Measurements from ENCODE around the gene PHC2. TPM values are rescaled to one million over a fixed set of nuclear protein-coding genes. Genes with fewer than 3 reads are reported as not detected.

PHC2 gene
- total RNA-seq, 2 donors from 2014 or later = 60.6 to 74.8 TPM

- H3K4me3 ChIP-seq = no peak overlapping the region
- no peak overlapping the region for H3K9ac ChIP-seq (ENCODE audit: low read depth in 2 of 2, low read length in 2 of 2)
- H3K27ac ChIP-seq = no peak overlapping the region
- no peaks in the 10 kb centered on the region for H3K4me1 ChIP-seq
- no peaks in the 10 kb centered on the region for H3K9me3 ChIP-seq
- peaks cover 6% of the 10 kb centered on the region for H3K27me3 ChIP-seq
- DNase-seq = no peak
- no peak for TF ChIP-seq CTCF (IDR thresholded peaks at IDR 0.05)
- intact Hi-C loops (cut with DNase I) = no loop called here
- H3K36me3 ChIP-seq = no peaks in the 10 kb centered on the region
Measured at GRCh38 chr1:33305016-33305415, 125.9 kb downstream of the PHC2 start.

GRCh38 chr1:33302325-33302724 is 128.6 kb downstream of the PHC2 start:
- Histone ChIP-seq H3K9ac (ENCODE audit: low read depth in 2 of 2, low read length in 2 of 2) (no peak overlapping the region), H3K36me3 (no peaks in the 10 kb centered on the region), H3K27ac (no peak overlapping the region), H3K9me3 (no peaks in the 10 kb centered on the region), H3K4me1 (no peaks in the 10 kb centered on the region), H3K27me3 (peaks cover 6% of the 10 kb centered on the region), H3K4me3 (no peak overlapping the region)
- DNase-seq = no peak
- intact Hi-C loops (cut with DNase I) = no loop called here
- no peak for TF ChIP-seq CTCF (IDR thresholded peaks at IDR 0.05)

GRCh38 chr1:33301273-33301984 is 129.5 kb downstream of the PHC2 start:
- DNase-seq = no peak
- Histone ChIP-seq H3K36me3 (no peaks in the 10 kb centered on the region), H3K4me1 (no peaks in the 10 kb centered on the region), H3K27ac (no peak overlapping the region), H3K27me3 (no peaks in the 10 kb centered on the region), H3K4me3 (no peak overlapping the region), H3K9me3 (no peaks in the 10 kb centered on the region), H3K9ac (ENCODE audit: low read depth in 2 of 2, low read length in 2 of 2) (no peak overlapping the region)
- intact Hi-C loops (cut with DNase I) = no loop called here
- TF ChIP-seq CTCF (IDR thresholded peaks at IDR 0.05) = no peak

- H3K4me3 ChIP-seq = no peak overlapping the region
- H3K36me3 ChIP-seq = no peaks in the 10 kb centered on the region
- peak; percentile 46 for DNase-seq
- H3K4me1 ChIP-seq = no peaks in the 10 kb centered on the region
- H3K9me3 ChIP-seq = no peaks in the 10 kb centered on the region
- H3K27ac ChIP-seq = no peak overlapping the region
- no peak overlapping the region for H3K9ac ChIP-seq (ENCODE audit: low read depth in 2 of 2, low read length in 2 of 2)
- intact Hi-C loops (cut with DNase I) = no loop called here
- no peaks in the 10 kb centered on the region for H3K27me3 ChIP-seq
- no peak for TF ChIP-seq CTCF (IDR thresholded peaks at IDR 0.05)
Measured at GRCh38 chr1:33300673-33301072, 130.2 kb downstream of the PHC2 start.

- Histone ChIP-seq H3K4me1 (no peaks in the 10 kb centered on the region), H3K27ac (no peak overlapping the region), H3K27me3 (no peaks in the 10 kb centered on the region), H3K4me3 (no peak overlapping the region), H3K9me3 (no peaks in the 10 kb centered on the region), H3K9ac (ENCODE audit: low read depth in 2 of 2, low read length in 2 of 2) (no peak overlapping the region), H3K36me3 (no peaks in the 10 kb centered on the region)
- DNase-seq = no peak
- intact Hi-C loops (cut with DNase I) = loop anchor here (5.0 to 10.0 kb wide), 2 partner anchors 168 to 315 kb away; no protein-coding TSS in a partner anchor
- TF ChIP-seq CTCF (IDR thresholded peaks at IDR 0.05) = no peak
Measured at GRCh38 chr1:33299461-33300155, 131.3 kb downstream of the PHC2 start.

All from colonic mucosa (tissue), 4 donors.